ENCODE measurements around the gene ADCY2. TPM values are rescaled to one million over a fixed set of nuclear protein-coding genes. Genes with fewer than 3 reads are reported as not detected.

ADCY2 gene
- total and polyA plus RNA-seq, 9 of the 15 experiments (the other 6 are each of a cell fraction or from before 2014, with no cell fraction given) = 0.01 to 0.15 (median 0.03) TPM; not detected in 5

DNA sequence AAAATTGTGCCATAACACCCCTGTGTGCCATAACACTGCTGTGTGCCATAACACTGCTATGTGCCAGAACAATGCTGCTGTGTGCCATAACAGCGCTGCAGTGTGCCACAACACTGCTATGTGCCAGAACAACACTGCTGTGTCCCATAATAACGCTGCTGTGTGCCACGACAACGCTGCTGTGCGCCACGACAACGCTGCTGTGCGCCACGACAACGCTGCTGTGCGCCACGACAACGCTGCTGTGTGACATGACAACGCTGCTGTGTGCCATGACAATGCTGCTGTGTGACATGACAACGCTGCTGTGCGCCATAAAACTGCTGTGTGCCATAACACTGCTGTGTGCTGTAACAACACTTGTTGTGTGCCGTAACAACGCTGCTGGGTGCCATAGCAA is 429.1 kb downstream of the ADCY2 start:
- in situ Hi-C loops (cut with MboI) = no loop called here

DNA sequence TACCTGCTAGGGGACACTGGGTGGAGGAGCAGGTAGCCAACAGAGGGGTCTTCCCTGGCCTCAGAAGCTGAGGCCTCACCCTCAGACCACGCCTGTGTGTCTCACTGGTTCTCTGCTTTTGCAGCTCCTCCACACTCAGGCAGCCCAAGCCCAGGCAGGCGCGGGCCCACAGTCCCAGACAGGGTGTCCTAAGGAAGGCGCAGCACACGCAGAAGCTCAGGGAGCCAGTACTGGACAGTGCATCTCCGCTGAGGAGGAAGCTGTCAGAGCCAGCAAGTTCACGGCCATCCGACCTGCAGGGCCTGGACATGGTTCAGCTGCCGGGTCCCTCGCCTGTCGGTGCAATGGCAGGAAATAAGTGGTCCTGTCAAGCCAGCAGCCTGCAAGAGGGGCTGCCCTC is 429.7 kb downstream of the ADCY2 start:
- peaks cover 21 to 68% of the 10 kb centered on the region in 2 experiments for H3K27me3 ChIP-seq (ENCODE audit: control insufficient read depth in 2 of 2, insufficient read depth in 2 of 2, low read length in 2 of 2)
- intact Hi-C loops (cut with micrococcal nuclease) (no loop called here), in situ Hi-C loops (cut with MboI) (no loop called here)
- BruUV-seq (replicated peaks) = no TSS peak
- H3K9ac ChIP-seq (ENCODE audit: insufficient read depth in 1 of 2, low read depth in 2 of 2, low read length in 2 of 2) = no peak overlapping the region
- H3K9me1 ChIP-seq (ENCODE audit: control insufficient read depth, insufficient read depth, low read length) = no peaks in the 10 kb centered on the region
- no peaks in the 10 kb centered on the region for H3K79me2 ChIP-seq (ENCODE audit: control insufficient read depth, insufficient read depth, low read length)
- no peaks in the 10 kb centered on the region for H3K4me1 ChIP-seq (replicated peaks in 1 of 2; ENCODE audit: control insufficient read depth in 2 of 2, insufficient read depth in 2 of 2, low read length in 2 of 2)
- no peak overlapping the region for H3K27ac ChIP-seq (ENCODE audit: extremely low read depth, low read depth, low read length)
- no peak overlapping the region for H3K4me3 ChIP-seq
- ATAC-seq (peak; percentile 31; the same call in 1 of the 3 replicates), DNase-seq (ENCODE audit: extremely low read depth in 1 of 4, low spot score in 3 of 4) (no peak), FAIRE-seq (no peak)
- no peak overlapping the region for H3K4me2 ChIP-seq (ENCODE audit: insufficient read depth, low read length)
- H4K20me1 ChIP-seq (replicated peaks; ENCODE audit: control insufficient read depth, insufficient read depth, low read length) = no peaks in the 10 kb centered on the region
- 1% methylated on average over 11 of the region's 11 CpGs for WGBS (ENCODE audit: insufficient coverage, low coverage, missing lambda C conversion rate)
- H3K36me3 ChIP-seq (ENCODE audit: control insufficient read depth, insufficient read depth, low read length) = no peaks in the 10 kb centered on the region
- ChIA-PET POLR2A (no interaction called here), CTCF (ENCODE audit: low intra/inter-chr PET ratio) (no interaction called here)
- no peak overlapping the region for H2AFZ ChIP-seq (ENCODE audit: low read depth, low read length)
- no peaks in the 10 kb centered on the region for H3K9me3 ChIP-seq (replicated peaks; ENCODE audit: control insufficient read depth, insufficient read depth, low read depth, low read length)
- no peak for TF ChIP-seq TAL1 (IDR thresholded peaks at IDR 0.05)
- TF ChIP-seq, protein P1, sequence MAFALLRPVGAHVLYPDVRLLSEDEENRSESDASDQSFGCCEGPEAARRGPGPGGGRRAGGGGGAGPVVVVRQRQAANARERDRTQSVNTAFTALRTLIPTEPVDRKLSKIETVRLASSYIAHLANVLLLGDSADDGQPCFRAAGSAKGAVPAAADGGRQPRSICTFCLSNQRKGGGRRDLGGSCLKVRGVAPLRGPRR (CRISPR knock-in tag; IDR thresholded peaks at IDR 0.05) = no peak
- TF ChIP-seq, protein P2, sequence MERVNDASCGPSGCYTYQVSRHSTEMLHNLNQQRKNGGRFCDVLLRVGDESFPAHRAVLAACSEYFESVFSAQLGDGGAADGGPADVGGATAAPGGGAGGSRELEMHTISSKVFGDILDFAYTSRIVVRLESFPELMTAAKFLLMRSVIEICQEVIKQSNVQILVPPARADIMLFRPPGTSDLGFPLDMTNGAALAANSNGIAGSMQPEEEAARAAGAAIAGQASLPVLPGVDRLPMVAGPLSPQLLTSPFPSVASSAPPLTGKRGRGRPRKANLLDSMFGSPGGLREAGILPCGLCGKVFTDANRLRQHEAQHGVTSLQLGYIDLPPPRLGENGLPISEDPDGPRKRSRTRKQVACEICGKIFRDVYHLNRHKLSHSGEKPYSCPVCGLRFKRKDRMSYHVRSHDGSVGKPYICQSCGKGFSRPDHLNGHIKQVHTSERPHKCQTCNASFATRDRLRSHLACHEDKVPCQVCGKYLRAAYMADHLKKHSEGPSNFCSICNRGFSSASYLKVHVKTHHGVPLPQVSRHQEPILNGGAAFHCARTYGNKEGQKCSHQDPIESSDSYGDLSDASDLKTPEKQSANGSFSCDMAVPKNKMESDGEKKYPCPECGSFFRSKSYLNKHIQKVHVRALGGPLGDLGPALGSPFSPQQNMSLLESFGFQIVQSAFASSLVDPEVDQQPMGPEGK (CRISPR knock-in tag; IDR thresholded peaks at IDR 0.05; ENCODE audit: borderline replicate concordance) = no peak
- TF ChIP-seq, protein P3, sequence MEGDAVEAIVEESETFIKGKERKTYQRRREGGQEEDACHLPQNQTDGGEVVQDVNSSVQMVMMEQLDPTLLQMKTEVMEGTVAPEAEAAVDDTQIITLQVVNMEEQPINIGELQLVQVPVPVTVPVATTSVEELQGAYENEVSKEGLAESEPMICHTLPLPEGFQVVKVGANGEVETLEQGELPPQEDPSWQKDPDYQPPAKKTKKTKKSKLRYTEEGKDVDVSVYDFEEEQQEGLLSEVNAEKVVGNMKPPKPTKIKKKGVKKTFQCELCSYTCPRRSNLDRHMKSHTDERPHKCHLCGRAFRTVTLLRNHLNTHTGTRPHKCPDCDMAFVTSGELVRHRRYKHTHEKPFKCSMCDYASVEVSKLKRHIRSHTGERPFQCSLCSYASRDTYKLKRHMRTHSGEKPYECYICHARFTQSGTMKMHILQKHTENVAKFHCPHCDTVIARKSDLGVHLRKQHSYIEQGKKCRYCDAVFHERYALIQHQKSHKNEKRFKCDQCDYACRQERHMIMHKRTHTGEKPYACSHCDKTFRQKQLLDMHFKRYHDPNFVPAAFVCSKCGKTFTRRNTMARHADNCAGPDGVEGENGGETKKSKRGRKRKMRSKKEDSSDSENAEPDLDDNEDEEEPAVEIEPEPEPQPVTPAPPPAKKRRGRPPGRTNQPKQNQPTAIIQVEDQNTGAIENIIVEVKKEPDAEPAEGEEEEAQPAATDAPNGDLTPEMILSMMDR (IDR thresholded peaks at IDR 0.05 in 2 of 3, conservative IDR thresholded peaks at IDR 0.05 in 1 of 3; ENCODE audit: insufficient read depth in 2 of 3, low read depth in 1 of 3, low read length in 3 of 3) = no peak
- no peak for TF ChIP-seq DACH1 (IDR thresholded peaks at IDR 0.05; ENCODE audit: partially characterized antibody)
- TF ChIP-seq, protein P4, sequence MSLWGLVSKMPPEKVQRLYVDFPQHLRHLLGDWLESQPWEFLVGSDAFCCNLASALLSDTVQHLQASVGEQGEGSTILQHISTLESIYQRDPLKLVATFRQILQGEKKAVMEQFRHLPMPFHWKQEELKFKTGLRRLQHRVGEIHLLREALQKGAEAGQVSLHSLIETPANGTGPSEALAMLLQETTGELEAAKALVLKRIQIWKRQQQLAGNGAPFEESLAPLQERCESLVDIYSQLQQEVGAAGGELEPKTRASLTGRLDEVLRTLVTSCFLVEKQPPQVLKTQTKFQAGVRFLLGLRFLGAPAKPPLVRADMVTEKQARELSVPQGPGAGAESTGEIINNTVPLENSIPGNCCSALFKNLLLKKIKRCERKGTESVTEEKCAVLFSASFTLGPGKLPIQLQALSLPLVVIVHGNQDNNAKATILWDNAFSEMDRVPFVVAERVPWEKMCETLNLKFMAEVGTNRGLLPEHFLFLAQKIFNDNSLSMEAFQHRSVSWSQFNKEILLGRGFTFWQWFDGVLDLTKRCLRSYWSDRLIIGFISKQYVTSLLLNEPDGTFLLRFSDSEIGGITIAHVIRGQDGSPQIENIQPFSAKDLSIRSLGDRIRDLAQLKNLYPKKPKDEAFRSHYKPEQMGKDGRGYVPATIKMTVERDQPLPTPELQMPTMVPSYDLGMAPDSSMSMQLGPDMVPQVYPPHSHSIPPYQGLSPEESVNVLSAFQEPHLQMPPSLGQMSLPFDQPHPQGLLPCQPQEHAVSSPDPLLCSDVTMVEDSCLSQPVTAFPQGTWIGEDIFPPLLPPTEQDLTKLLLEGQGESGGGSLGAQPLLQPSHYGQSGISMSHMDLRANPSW (CRISPR knock-in tag; IDR thresholded peaks at IDR 0.05) = no peak
- no peak for TF ChIP-seq SMC3 (conservative IDR thresholded peaks at IDR 0.05; ENCODE audit: insufficient read depth, low read depth, low read length)

More for the DNA sequence above, 429.1 kb downstream of the ADCY2 start:
- no peaks in the 10 kb centered on the region for H3K79me2 ChIP-seq (ENCODE audit: control insufficient read depth, insufficient read depth, low read length)
- WGBS (ENCODE audit: insufficient coverage, low coverage, missing lambda C conversion rate) = 1% methylated on average over 18 of the region's 18 CpGs
- H3K4me2 ChIP-seq (ENCODE audit: insufficient read depth, low read length) = no peak overlapping the region
- H2AFZ ChIP-seq (ENCODE audit: low read depth, low read length) = no peak overlapping the region
- H3K9me1 ChIP-seq (ENCODE audit: control insufficient read depth, insufficient read depth, low read length) = no peaks in the 10 kb centered on the region
- no peak for DNase-seq (ENCODE audit: extremely low read depth in 1 of 4, low spot score in 3 of 4)
- TF ChIP-seq ETV5 (CRISPR knock-in tag; IDR thresholded peaks at IDR 0.05; ENCODE audit: low read depth) (no peak), ZNF121 (CRISPR knock-in tag; conservative IDR thresholded peaks at IDR 0.05) (0 out of 2 replicates have a peak, but pooled peaks have one; percentile 13)
- no peak for ATAC-seq
- H3K4me3 ChIP-seq = no peak overlapping the region
- intact Hi-C loops (cut with micrococcal nuclease) = no loop called here
- CTCF ChIA-PET (ENCODE audit: low intra/inter-chr PET ratio) = no interaction called here
- H3K9me3 ChIP-seq (replicated peaks; ENCODE audit: control insufficient read depth, insufficient read depth, low read depth, low read length) = no peaks in the 10 kb centered on the region
- H3K27me3 ChIP-seq (ENCODE audit: control insufficient read depth in 2 of 2, insufficient read depth in 2 of 2, low read length in 2 of 2) = peaks cover 21 to 68% of the 10 kb centered on the region in 2 experiments
- BruUV-seq (replicated peaks) = no TSS peak
- no peak overlapping the region for H3K9ac ChIP-seq (ENCODE audit: insufficient read depth in 1 of 2, low read depth in 2 of 2, low read length in 2 of 2)
- H3K36me3 ChIP-seq (ENCODE audit: control insufficient read depth, insufficient read depth, low read length) = no peaks in the 10 kb centered on the region
- H4K20me1 ChIP-seq (replicated peaks; ENCODE audit: control insufficient read depth, insufficient read depth, low read length) = no peaks in the 10 kb centered on the region
- POLR2A ChIA-PET = no interaction called here
- H3K4me1 ChIP-seq (replicated peaks in 1 of 2; ENCODE audit: control insufficient read depth in 2 of 2, insufficient read depth in 2 of 2, low read length in 2 of 2) = no peaks in the 10 kb centered on the region
- H3K27ac ChIP-seq (ENCODE audit: extremely low read depth, low read depth, low read length) = no peak overlapping the region
- no peak for FAIRE-seq

Measured in K562 (cell line).